Inflammatory macrophage (primary cell): Measurements from ENCODE around the gene EFCC1.

Source experiments
- DNase-seq, 2 donors: peaks; one replicate each; pipeline ENCODE4 v3.0.0-alpha.2; 2020 to 2022

Gene EFCC1

GRCh38 chr3:129014793-129015345, 13.8 kb downstream of the EFCC1 start:
- DNase-seq: no peak

GRCh38 chr3:129015388-129016105, 14.4 kb downstream of the EFCC1 start:
- peak in 1 of 2 donors; percentile 21 for DNase-seq

DNA sequence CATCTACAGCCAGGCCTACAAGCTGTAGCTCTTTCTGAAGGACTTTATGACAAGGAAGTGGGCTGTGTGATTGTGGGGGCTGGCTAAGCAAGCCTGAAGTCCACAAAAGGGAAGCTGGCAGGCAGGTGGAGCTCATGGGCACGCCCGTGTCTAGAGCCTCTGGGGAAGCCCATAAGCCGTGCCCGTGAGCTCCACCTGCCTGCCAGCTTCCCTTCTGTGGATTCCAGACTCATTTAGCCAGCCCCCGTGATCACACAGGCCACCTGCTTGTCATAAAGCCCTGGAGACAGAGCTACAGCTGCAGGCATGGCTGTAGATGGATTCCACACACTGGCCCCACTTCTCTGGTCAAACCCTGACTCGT, 15.2 kb downstream of the EFCC1 start:
- peak; percentile 35 to 64 for DNase-seq

DNA sequence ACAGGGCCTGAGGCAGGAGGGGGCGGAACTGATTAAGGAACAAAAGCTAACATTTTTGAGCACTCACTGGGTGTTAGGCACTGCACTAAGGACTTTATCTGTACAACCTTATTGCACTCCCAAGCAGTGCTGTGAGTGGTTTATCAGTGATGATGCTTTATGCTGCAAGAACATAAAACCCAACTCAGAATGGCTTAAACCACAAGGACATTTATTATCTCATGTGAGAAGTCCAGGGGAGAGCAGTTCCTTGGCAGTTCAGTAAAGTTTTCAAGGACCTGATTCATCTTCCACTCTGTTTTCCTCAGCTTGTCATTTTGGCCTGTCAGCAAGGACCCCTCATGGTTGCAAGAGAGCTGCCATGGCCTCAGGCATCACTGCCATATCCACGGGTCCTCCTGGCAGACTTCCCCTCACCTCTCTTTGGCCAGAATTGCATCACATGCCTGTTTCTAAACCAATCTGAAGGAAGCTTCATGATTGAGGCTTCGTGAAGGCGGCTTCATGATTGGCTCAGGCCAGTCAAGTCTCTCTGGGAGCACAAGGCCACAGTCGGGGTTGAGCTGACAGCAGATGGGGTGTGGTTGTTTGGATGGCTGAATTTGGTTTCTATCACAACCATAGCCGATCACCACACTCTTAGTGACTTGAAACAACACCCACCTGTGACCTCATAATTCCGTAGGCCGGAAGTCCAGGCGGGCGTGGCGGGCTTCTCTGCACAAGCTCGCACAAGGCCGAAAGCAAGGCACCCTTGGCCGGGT, 15.8 kb downstream of the EFCC1 start:
- DNase-seq: peak in 1 of 2 donors; percentile 23

- DNase-seq: no peak
Measured at GRCh38 chr3:129017484-129017899, 16.4 kb downstream of the EFCC1 start.

DNA sequence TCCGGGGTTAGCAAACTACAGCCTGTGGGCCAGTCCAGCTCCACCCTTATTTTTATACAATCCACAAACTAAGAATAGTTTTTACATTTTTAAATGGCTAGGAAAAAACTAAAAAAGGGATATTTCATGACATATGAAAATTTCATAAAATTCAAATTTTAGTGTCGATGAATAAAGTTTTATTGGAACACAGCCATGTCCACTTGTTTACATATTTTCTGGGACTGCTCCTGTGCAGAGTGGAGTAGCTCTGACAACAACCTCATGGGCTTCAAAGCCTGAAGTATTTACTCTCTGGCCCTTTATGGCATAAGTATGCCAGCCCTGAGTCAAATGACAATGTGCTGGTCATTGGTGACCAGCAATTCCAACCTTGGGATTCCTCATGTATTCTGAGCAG, 17.2 kb downstream of the EFCC1 start:
- DNase-seq: no peak

GRCh38 chr3:129018751-129019150, 17.6 kb downstream of the EFCC1 start:
- no peak for DNase-seq

DNA sequence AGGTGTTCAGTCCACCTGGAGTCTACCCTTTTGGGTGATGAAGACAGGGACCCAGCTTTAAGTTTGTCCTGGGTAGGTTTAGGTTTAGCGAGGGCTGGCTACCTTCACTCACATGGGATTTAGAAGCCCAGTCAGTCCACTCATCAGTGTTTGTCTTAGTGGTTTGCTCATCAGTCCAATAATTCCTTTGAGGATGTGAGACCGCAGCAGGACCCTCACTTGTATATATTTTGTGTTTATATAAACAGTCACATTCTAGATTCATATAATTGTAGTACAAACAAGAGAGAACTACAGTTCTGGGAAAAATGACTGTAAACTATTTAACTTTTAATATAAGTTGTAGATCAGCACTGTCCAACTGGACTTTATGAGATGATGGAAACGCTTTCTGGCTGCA, 18.2 kb downstream of the EFCC1 start:
- DNase-seq: no peak

DNA sequence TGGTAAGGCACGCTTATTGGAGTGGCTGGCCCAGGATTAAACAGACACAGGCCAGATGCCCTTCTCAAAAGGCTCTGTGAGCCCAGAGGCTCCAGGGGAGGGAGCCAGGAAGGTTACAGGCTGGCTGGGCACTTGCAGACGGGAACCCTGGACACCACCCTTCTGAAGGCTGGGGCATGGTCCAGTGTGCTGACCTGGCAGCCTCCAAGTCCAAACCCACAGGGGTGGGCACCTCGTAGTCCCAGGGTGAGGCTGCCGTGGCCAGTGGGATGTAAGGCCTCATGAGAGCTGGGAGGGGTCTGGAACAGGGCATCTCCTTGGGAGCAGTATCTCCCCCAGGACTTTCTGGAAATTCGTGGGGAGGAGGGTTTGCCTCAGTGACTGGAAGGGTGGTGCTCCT, 19.6 kb downstream of the EFCC1 start:
- no peak for DNase-seq

DNA sequence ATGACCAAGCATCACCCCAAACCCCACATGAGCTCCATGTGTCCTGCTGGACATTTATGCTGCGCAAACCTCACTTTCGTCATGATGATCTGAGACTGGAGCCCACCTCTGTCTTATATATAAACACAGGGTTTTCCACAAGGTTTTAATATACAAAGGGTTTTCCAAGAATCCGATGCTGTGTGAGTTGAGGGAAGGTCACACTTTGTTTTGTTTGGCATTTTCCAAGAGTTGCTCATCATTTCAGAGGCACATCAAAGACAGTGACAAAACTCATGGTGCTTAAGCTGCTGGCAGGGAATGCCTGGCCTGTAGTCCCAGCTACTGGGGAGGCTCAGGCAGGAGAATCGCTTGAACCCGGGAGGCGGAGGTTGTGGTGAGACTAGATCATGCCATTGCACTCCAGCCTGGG, 20.0 kb downstream of the EFCC1 start:
- no peak for DNase-seq

- DNase-seq: no peak
Measured at GRCh38 chr3:129022114-129023007, 21.3 kb downstream of the EFCC1 start.

DNA sequence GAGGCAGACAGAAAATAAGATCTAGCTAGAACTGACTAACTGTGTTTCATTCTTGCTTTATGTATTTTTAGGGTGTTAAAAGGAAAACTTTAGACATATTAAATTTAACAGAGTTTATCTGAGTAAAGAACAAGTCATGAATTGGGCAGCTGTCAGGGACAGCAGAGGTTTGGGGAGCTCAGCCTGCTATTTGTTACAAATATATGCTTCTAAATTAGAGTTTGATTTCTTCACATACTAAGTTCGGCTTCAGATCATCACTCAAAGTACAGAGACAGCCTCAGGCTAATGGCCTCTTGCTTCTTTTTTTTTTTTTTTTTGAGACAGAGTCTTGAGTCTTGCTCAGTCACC, 21.9 kb downstream of the EFCC1 start:
- DNase-seq: no peak

GRCh38 chr3:129023909-129024308, 22.8 kb downstream of the EFCC1 start:
- no peak for DNase-seq

DNA sequence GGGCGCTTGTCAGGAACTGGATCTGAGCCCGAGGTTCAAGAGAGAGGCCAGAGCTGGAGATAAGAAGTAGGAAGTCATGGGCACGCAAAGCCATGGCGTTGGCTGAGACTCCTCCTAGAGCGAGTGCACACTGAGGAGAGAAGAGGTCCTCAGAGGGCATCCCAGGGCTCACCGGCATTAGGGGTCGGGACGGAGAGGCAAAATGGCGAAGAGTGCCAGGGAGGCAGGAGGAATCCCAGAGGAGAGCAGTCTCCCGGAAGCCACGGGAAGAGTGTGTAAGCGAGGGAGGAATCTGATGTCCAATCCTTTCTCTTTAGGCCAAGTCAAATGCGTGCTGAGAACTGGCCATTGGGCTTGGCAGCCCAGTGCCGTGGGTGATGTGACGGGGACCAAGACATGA, 24.0 kb downstream of the EFCC1 start:
- no peak for DNase-seq

DNA sequence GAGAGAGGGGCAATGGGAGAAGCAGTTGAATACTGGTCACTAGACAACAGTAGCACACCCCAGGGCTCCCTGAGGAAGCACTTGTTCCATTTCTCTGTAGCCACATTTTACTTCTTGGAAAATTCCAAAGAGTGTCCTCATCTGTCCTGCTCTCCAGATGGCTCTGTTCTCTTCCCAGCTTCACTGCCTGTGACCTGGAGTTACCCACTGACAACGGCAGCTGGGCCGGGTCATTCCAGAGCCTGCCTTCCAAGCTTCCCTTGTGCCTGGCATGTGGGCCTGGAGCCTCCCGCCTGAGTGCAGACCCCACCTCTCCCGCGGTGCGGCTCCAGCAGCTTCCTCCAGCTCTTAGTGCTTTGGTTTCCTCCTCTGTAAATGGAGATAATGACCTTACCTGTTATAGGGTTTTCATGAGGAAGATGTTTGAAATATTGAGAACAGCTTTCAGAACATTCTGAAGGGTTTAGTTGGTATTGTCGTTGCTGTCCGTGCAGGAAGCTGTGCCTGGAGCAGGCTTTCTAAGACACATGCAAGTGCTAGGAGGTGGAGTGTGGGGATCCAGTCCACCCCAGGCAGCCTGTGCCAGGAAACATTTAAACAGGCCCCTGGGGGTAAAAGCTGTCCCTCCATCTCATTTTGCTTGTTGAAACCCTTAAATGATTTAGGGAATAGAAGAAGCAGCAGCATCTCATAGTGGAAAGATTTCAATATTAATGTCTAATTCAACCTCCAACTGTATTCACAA, 24.8 kb downstream of the EFCC1 start:
- no peak for DNase-seq

- DNase-seq: peak; percentile 90 to 94
Measured at GRCh38 chr3:129026728-129027543, 25.8 kb downstream of the EFCC1 start.

DNA sequence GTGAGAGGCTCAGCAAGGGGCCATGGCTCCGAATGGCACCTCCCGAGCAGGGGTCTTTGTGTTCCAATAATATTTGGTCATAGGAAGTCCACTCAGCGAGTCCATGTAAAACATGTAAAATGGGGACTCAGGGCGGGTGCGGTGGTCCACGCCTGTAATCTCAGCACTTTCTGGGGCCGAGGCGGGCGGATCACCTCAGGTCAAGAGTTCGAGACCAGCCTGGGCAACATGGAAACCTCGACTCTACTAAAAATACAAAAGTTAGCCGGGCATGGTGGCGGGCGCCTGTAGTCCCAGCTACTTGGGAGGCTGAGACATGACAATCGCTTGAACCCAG, 26.4 kb downstream of the EFCC1 start:
- no peak for DNase-seq

- no peak for DNase-seq
Measured at GRCh38 chr3:129028866-129029265, 27.8 kb downstream of the EFCC1 start.

DNA sequence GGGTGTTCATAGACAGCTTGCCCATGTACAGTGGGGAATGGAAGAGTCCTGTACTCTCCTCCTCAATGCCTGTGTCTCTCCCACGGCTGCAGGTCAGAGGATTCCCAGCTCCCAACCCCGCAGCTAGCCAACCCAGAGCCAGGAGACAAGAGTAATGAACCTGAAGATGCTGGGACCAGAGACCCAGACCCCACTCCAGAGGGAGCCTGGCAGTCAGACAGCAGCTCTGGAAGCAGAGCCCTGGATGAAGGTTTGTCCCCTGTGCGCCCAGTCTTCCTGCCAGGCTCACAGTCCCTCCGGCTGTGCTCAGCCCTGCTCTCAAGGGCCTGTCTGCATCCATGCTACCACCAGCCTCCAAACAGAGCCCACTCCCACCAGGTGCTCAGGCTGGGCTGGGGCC, 29.5 kb downstream of the EFCC1 start:
- DNase-seq: no peak

DNA sequence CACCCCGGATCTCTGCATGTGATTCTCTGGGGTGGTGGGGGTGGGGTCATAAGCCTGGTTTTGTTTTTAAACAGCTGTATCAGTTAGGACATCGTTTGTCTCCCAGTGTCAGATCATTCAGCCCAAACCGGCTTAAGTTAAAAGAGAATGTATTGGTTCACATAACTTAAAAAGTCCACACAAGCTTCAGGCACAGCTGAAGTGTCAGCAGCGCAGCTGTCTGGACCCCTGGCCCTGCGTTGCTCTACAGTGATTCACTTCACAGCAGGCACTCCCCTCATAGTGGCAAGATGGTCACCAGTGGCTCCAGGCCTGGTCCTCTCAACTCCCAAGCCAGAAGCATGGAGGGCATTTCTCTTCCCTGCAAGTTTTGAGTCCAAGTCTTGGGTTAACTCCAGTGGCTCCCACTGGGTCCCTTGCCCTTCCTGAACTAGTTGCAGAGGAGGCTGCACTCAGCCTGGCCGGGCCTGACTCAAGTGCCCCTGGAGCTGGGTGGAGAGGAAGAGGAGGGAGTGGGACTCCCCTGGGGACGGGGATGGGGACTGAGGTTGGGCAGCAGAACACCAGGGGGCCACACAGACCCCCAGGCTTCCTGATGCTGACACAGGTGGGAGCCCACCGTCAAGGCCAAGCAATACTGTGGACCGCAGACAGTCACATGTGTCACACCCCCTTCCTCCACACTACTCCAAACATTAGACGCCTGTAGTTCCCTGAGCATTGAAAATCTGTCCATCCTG, 30.5 kb downstream of the EFCC1 start:
- DNase-seq: no peak

DNA sequence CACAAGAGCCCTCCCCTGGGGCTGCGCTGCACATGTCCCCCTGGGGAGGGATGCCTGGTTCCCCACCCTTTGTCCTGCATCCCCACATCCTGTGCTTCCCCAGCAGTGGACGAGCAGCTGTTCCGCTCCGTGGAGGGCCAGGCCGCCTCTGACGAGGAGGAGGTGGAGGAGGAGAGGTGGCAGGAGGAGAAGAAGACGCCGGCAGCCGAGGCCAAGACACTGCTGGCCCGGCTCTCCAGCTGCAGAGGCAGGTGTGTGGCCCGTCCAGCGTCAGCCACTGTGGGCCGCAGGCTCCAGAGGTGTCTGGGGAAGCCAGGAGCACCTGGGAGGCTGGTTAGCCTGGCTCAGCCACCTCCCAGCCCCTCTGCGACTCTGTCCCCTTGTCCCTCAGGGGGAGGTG, 31.6 kb downstream of the EFCC1 start:
- DNase-seq: no peak
